Measurements from ENCODE around the gene GALNT17. TPM values are rescaled to one million over a fixed set of nuclear protein-coding genes. Genes with fewer than 3 reads are reported as not detected.

Gene GALNT17
- total RNA-seq, 1 donor = 0.18 TPM

DNA sequence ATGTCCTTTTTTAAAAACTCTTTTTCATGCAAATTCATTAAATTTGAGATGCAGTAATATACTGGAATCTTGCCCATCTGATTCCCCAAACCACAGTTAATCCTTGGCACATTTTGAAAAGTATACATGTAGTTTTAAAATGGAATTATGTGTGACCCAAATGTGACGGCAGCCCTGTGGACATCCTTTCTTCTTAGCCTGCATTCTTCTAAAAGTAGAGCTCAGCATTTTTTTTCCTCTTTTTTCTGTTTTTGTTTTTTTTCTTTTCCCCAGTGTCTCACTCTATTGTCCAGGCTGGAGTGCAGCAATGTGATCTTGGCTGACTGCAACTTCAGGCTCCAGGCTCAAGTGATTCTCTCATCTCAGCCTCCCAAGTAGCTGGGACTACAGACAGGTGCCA lies 338.9 kb downstream of the GALNT17 start:
- TF ChIP-seq CTCF (IDR thresholded peaks at IDR 0.05; ENCODE audit: insufficient read depth, low read length) = no peak
- no peak for DNase-seq (ENCODE audit: low read depth)
- no peak overlapping the region for H3K4me3 ChIP-seq (ENCODE audit: low read depth, low read length)

- no peak for DNase-seq (ENCODE audit: low read depth)
- H3K4me3 ChIP-seq (ENCODE audit: low read depth, low read length) = no peak overlapping the region
- no peak for TF ChIP-seq CTCF (IDR thresholded peaks at IDR 0.05; ENCODE audit: insufficient read depth, low read length)
Measured at GRCh38 chr7:71472962-71473361, 341.0 kb downstream of the GALNT17 start.

DNA sequence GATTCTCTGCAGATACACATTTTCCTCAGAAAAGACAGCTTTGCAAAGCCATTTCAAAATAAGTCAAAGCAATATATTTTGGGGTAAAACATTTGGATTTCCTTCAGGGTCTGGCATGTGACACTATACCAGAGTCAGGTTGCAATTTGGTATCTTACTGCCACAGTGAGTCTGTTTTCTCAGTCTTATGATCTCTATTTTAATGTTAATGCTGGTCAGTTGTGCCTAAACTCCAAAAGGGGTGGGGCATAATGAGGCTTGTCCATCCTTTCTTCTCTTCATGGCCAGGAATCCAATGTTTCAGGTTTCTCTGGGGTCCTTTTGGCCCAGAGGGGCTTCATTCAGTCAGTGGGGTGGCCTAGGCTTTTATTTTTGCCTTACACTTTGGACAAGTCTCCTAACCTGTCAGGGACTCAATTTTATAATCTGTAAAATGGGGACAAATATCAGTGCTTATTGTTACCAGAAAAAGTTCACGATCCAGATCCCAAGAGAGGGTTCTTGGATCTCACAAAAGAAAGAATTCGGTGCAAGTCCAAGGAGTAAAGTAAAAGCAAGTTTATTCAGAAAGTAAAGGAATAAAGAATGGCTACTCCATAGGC lies 341.5 kb downstream of the GALNT17 start:
- no peak for TF ChIP-seq CTCF (IDR thresholded peaks at IDR 0.05; ENCODE audit: insufficient read depth, low read length)
- H3K4me3 ChIP-seq (ENCODE audit: low read depth, low read length) = no peak overlapping the region
- no peak for DNase-seq (ENCODE audit: low read depth)

GRCh38 chr7:71477441-71477840 lies 345.5 kb downstream of the GALNT17 start:
- DNase-seq (ENCODE audit: low read depth) = no peak
- TF ChIP-seq CTCF (IDR thresholded peaks at IDR 0.05; ENCODE audit: insufficient read depth, low read length) = no peak
- no peak overlapping the region for H3K4me3 ChIP-seq (ENCODE audit: low read depth, low read length)

DNA sequence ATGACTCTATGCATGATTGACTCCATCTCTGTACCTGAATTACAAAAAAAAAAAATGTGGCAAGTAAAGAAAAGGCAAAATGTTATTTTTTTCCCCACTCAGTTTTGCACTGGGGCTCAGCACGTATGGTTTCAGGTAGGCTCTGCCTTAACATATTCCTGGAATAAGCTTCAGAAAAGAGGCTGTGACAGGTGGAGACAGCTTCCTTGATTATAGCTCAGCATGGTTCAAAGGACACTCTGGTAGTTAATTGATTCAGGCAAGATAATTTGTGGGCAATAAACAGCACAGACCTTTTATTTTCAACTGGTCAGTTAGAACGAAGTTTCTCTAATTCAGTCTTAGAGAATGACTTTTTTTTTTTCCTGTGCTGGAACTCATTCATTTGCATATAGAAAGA lies 347.3 kb downstream of the GALNT17 start:
- no peak for TF ChIP-seq CTCF (IDR thresholded peaks at IDR 0.05; ENCODE audit: insufficient read depth, low read length)
- DNase-seq (ENCODE audit: low read depth) = no peak
- H3K4me3 ChIP-seq (ENCODE audit: low read depth, low read length) = no peak overlapping the region

GRCh38 chr7:71480791-71481190 lies 348.8 kb downstream of the GALNT17 start:
- no peak for DNase-seq (ENCODE audit: low read depth)
- H3K4me3 ChIP-seq (ENCODE audit: low read depth, low read length) = no peak overlapping the region
- no peak for TF ChIP-seq CTCF (IDR thresholded peaks at IDR 0.05; ENCODE audit: insufficient read depth, low read length)

- no peak for TF ChIP-seq CTCF (IDR thresholded peaks at IDR 0.05; ENCODE audit: insufficient read depth, low read length)
- DNase-seq (ENCODE audit: low read depth) = no peak
- no peak overlapping the region for H3K4me3 ChIP-seq (ENCODE audit: low read depth, low read length)
Measured at GRCh38 chr7:71482284-71482683, 350.3 kb downstream of the GALNT17 start.

All from fibroblast of the aortic adventitia (primary cell).